Endothelial cell (in vitro differentiated cells): ENCODE results near the gene CTNNBL1. TPM values are rescaled to one million over a fixed set of nuclear protein-coding genes. Genes with fewer than 3 reads are reported as not detected.

ENCODE experiments used
- DNase-seq: peaks from one replicate; pipeline ENCODE4 v3.0.0; 2021; ENCODE audit warnings: low spot score
- H3K27ac Mint-ChIP-seq: one replicate; pipeline ENCODE4 v1.8.0; 2021; ENCODE audit warnings: mixed read lengths, inconsistent platforms; ENCODE audit not compliant: unreplicated experiment
- H3K27me3 Mint-ChIP-seq: one replicate; pipeline ENCODE4 v1.8.0; 2021; ENCODE audit warnings: mild to moderate bottlenecking, moderate library complexity, mixed read lengths, inconsistent platforms; ENCODE audit not compliant: unreplicated experiment
- H3K36me3 Mint-ChIP-seq: one replicate; pipeline ENCODE4 v1.8.0; 2021; ENCODE audit warnings: mild to moderate bottlenecking, low read depth, mixed read lengths, inconsistent platforms; ENCODE audit not compliant: unreplicated experiment
- H3K4me1 Mint-ChIP-seq: one replicate; pipeline ENCODE4 v1.8.0; 2021; ENCODE audit warnings: mild to moderate bottlenecking, mixed read lengths, inconsistent platforms; ENCODE audit not compliant: unreplicated experiment
- H3K4me3 Mint-ChIP-seq: one replicate; pipeline ENCODE4 v1.8.0; 2021; ENCODE audit warnings: mild to moderate bottlenecking, mixed read lengths, inconsistent platforms; ENCODE audit not compliant: unreplicated experiment
- H3K9me3 Mint-ChIP-seq: one replicate; pipeline ENCODE4 v1.8.0; 2021; ENCODE audit warnings: mixed read lengths, inconsistent platforms; ENCODE audit not compliant: unreplicated experiment
- total RNA-seq: library from RNA; stranded (reverse); fragmentation: NEBNext Ultra II Directional; extraction: Animal tissue kit (Norgen Biotek cat#: 25700); gene quantifications from one replicate; pipeline ENCODE4 v1.2.1, GENCODE V29; 2021; ENCODE audit not compliant: unreplicated experiment
- TF ChIP-seq, protein P1 (sequence below): fragments of 200-600 bp; sonication (generic); IDR thresholded peaks from one replicate; pipeline ENCODE4 v1.5.0; 2021; ENCODE audit warnings: antibody characterized with exemption; ENCODE audit not compliant: unreplicated experiment

CTNNBL1 gene
- total RNA-seq, 1 donor from 2014 or later = 84.8 TPM

DNA sequence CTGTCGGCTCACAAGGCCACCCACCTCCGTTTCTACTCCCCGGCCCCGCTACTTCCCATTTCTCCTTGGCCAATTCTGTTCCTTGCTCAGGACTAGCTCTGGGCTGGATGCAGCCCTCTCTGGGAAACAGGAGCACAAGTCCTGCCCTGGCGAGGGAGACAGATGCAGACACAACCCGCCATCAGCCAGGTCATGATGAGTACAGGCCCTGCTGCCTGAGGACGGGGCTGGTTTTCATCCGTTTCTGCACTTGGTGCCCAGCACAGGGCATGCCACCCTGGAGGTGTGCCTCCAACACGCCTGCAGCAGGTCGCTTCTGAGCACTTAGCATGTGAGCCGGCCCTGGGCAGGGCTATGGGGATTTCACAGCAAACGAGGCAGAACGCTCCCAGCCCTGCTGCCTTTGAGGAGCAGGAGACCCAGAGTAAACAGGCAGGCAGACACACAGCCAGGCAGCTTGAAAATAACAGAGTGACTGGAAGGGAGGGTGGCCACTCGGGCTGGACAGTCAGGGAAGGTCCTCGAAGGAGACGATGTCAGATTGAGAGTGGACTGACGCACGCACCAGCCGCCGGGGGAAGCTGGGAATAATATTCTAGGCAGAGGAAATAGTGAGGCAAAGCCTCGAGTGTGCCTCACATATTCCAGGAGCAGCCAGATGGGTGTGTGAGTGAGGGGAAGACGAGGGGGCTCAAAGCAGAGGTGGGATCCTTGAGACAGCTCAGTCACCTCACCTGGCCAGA, 187.9 kb downstream of the CTNNBL1 start:
- Mint-ChIP-seq H3K4me1 (peaks cover 2% of the 10 kb centered on the region), H3K27ac (no peak overlapping the region), H3K27me3 (peaks cover 2% of the 10 kb centered on the region), H3K4me3 (no peak overlapping the region), H3K9me3 (no peaks in the 10 kb centered on the region), H3K36me3 (no peaks in the 10 kb centered on the region)
- no peak for DNase-seq
- TF ChIP-seq, protein P1, sequence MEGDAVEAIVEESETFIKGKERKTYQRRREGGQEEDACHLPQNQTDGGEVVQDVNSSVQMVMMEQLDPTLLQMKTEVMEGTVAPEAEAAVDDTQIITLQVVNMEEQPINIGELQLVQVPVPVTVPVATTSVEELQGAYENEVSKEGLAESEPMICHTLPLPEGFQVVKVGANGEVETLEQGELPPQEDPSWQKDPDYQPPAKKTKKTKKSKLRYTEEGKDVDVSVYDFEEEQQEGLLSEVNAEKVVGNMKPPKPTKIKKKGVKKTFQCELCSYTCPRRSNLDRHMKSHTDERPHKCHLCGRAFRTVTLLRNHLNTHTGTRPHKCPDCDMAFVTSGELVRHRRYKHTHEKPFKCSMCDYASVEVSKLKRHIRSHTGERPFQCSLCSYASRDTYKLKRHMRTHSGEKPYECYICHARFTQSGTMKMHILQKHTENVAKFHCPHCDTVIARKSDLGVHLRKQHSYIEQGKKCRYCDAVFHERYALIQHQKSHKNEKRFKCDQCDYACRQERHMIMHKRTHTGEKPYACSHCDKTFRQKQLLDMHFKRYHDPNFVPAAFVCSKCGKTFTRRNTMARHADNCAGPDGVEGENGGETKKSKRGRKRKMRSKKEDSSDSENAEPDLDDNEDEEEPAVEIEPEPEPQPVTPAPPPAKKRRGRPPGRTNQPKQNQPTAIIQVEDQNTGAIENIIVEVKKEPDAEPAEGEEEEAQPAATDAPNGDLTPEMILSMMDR = no peak

- no peaks in the 10 kb centered on the region for H3K36me3 Mint-ChIP-seq
- peaks cover 2% of the 10 kb centered on the region for H3K4me1 Mint-ChIP-seq
- no peak overlapping the region for H3K27ac Mint-ChIP-seq
- no peak overlapping the region for H3K4me3 Mint-ChIP-seq
- TF ChIP-seq, protein P1 = no peak
- H3K27me3 Mint-ChIP-seq = peaks cover 6% of the 10 kb centered on the region
- no peaks in the 10 kb centered on the region for H3K9me3 Mint-ChIP-seq
- DNase-seq = no peak
Measured at GRCh38 chr20:37882961-37883712, 189.3 kb downstream of the CTNNBL1 start.

- H3K27me3 Mint-ChIP-seq = peaks cover 6% of the 10 kb centered on the region
- DNase-seq = no peak
- H3K4me3 Mint-ChIP-seq = no peak overlapping the region
- TF ChIP-seq, protein P1 = no peak
- no peak overlapping the region for H3K27ac Mint-ChIP-seq
- H3K4me1 Mint-ChIP-seq = peaks cover 2% of the 10 kb centered on the region
- H3K9me3 Mint-ChIP-seq = no peaks in the 10 kb centered on the region
- H3K36me3 Mint-ChIP-seq = peaks cover 2% of the 10 kb centered on the region
Measured at GRCh38 chr20:37885042-37885441, 191.2 kb downstream of the CTNNBL1 start.

DNA sequence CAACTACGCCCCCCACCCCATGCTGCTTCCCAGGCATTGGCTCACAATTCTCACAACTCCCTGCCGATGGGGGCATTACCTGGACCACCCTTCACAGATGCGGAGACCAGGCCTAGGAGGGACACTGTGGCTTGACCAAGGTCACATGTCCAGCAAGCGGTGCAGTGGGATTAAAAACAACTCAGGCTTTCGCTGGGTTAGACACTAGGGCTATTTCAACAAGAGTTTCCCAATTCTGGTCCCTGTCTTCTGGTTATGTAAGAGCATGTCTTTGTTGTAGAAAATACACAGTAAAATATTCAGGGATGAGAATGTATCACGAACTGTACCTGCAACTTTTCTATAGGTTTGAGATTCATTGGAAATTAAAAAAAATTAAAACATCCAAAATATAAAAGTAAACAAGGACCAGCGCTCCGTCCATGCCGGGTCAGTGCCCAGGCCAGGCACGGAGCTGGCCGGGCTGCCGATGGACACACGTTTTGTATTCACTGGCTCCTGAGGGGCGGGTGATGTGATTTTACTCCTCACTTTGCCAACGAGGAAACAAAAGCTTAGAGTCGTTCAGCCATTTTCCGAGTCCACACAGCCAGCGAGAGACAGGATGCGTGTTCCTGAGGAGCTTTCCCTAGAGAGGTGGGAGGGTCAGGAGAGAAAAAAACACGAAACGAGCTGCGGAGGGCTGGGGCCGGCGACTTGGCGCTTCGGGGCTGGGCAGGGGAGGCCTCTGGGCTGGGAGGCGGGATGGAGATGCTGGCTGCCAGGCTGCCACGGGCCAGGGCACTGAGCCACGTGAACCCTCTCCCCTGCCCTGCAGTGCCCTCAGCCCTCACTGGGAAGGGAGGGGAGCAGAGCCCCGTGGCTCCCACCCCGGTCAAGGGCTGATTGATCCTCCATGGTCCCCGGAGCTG, 192.0 kb downstream of the CTNNBL1 start:
- Mint-ChIP-seq H3K36me3 (peaks cover 3% of the 10 kb centered on the region), H3K27ac (no peak overlapping the region), H3K4me3 (no peak overlapping the region), H3K4me1 (peaks cover 2% of the 10 kb centered on the region), H3K27me3 (peaks cover 7% of the 10 kb centered on the region), H3K9me3 (no peaks in the 10 kb centered on the region)
- TF ChIP-seq, protein P1 = no peak
- DNase-seq = no peak
